ENCODE data around the gene ZNF639. TPM values are rescaled to one million over a fixed set of nuclear protein-coding genes. Genes with fewer than 3 reads are reported as not detected.

Gene ZNF639
- total and polyA plus RNA-seq, 9 of the 15 experiments (the other 6 are each of a cell fraction or from before 2014, with no cell fraction given), result 17.6 to 88.1 (median 53.7) TPM

GRCh38 chr3:179289295-179289694 is 33.5 kb upstream of the ZNF639 start (continued):
- no peak for TF ChIP-seq ZNF407 (IDR thresholded peaks at IDR 0.05; ENCODE audit: low read depth)
- no peak for TF ChIP-seq POU5F1 (IDR thresholded peaks at IDR 0.05; ENCODE audit: borderline replicate concordance, low read depth, low read length, partially characterized antibody)
- no peak for TF ChIP-seq ZSCAN29 (IDR thresholded peaks at IDR 0.05)
- TF ChIP-seq BCOR (IDR thresholded peaks at IDR 0.05), result no peak
- TF ChIP-seq EGR1 (conservative IDR thresholded peaks at IDR 0.05), result peak; percentile 64
- no peak for TF ChIP-seq KDM2B (CRISPR knock-in tag; IDR thresholded peaks at IDR 0.05)
- no peak for TF ChIP-seq ZNF431 (CRISPR knock-in tag; IDR thresholded peaks at IDR 0.05)
- TF ChIP-seq MTA3 (IDR thresholded peaks at IDR 0.05; ENCODE audit: borderline replicate concordance), result 0 out of 2 replicates have a peak, but pooled peaks have one; percentile 17
- TF ChIP-seq DACH1 (IDR thresholded peaks at IDR 0.05; ENCODE audit: partially characterized antibody), result no peak
- no peak for TF ChIP-seq ZNF668 (CRISPR knock-in tag; IDR thresholded peaks at IDR 0.05)
- no peak for TF ChIP-seq FOXA3 (CRISPR knock-in tag; conservative IDR thresholded peaks at IDR 0.05 in 1 of 2, IDR thresholded peaks at IDR 0.05 in 1 of 2)
- TF ChIP-seq, protein P1, sequence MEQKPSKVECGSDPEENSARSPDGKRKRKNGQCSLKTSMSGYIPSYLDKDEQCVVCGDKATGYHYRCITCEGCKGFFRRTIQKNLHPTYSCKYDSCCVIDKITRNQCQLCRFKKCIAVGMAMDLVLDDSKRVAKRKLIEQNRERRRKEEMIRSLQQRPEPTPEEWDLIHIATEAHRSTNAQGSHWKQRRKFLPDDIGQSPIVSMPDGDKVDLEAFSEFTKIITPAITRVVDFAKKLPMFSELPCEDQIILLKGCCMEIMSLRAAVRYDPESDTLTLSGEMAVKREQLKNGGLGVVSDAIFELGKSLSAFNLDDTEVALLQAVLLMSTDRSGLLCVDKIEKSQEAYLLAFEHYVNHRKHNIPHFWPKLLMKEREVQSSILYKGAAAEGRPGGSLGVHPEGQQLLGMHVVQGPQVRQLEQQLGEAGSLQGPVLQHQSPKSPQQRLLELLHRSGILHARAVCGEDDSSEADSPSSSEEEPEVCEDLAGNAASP (IDR thresholded peaks at IDR 0.05), result 0 out of 2 replicates have a peak, but pooled peaks have one; percentile 22

Measured in K562 (cell line).